MCF 10A (cell line): ENCODE results near the gene CMTM8. TPM values are rescaled to one million over a fixed set of nuclear protein-coding genes. Genes with fewer than 3 reads are reported as not detected.
A peak's percentile ranks its signal among the peaks of the same experiment; 100 is the strongest.

Source experiments
- BruUV-seq: library from RNA; stranded (reverse); fragments of 400-500 nt; replicated peaks from 2 replicates; lab custom pipeline; 2021; lab: Mats Ljungman, UMichigan
- CTCF ChIA-PET: fragments of 300-600 bp; sonication (Branson Sonifier 250); formaldehyde crosslinking; extraction: SDS; loops from one replicate; lab custom pipeline; 2021; ENCODE audit warnings: antibody characterized with exemption, inconsistent platforms; lab: Yijun Ruan, JAX
- POLR2A ChIA-PET: fragments of 300-600, 350-650 bp; sonication (Branson Sonifier 250); formaldehyde crosslinking; extraction: SDS; loops from one replicate; lab custom pipeline; 2020; ENCODE audit warnings: antibody characterized with exemption, inconsistent platforms; lab: Yijun Ruan, JAX
- DNase-seq: peaks from one replicate; pipeline ENCODE4 v3.0.0-alpha.2; 2018; ENCODE audit not compliant: unreplicated experiment
- H3K27ac Mint-ChIP-seq: one replicate; pipeline ENCODE4 v1.8.0; 2022; ENCODE audit warnings: mild to moderate bottlenecking, low read depth, mixed read lengths; ENCODE audit not compliant: unreplicated experiment
- H3K27me3 Mint-ChIP-seq: one replicate; pipeline ENCODE4 v1.8.0; 2022; ENCODE audit warnings: mixed read lengths; ENCODE audit not compliant: insufficient read depth, unreplicated experiment
- H3K36me3 Mint-ChIP-seq: one replicate; pipeline ENCODE4 v1.8.0; 2022; ENCODE audit warnings: mild to moderate bottlenecking, moderate library complexity, mixed read lengths; ENCODE audit not compliant: insufficient read depth, unreplicated experiment
- H3K4me1 Mint-ChIP-seq: one replicate; pipeline ENCODE4 v1.8.0; 2022; ENCODE audit warnings: mixed read lengths; ENCODE audit not compliant: insufficient read depth, unreplicated experiment
- H3K4me3 Mint-ChIP-seq: one replicate; pipeline ENCODE4 v1.8.0; 2022; ENCODE audit warnings: mild to moderate bottlenecking, moderate library complexity, mixed read lengths; ENCODE audit not compliant: unreplicated experiment
- H3K9me3 Mint-ChIP-seq: one replicate; pipeline ENCODE4 v1.8.0; 2022; ENCODE audit warnings: mixed read lengths; ENCODE audit not compliant: unreplicated experiment
- intact Hi-C: fragments of 100-400 bp; cut with micrococcal nuclease; formaldehyde crosslinking; loops from 2 replicates; pipeline ENCODE4 v1.14.1; 2022
- total RNA-seq: library from RNA; stranded (reverse); gene quantifications from 2 replicates; pipeline ENCODE4 v1.2.3, GENCODE V29; 2022
- TF ChIP-seq, protein P1 (sequence below): fragments of 200-600 bp; IDR thresholded peaks from one replicate; pipeline ENCODE4 v1.8.0; 2022; ENCODE audit warnings: antibody characterized with exemption, mild to moderate bottlenecking; ENCODE audit not compliant: unreplicated experiment

Gene CMTM8
- total RNA-seq, 1 experiment from 2014 or later = 3.8 TPM

DNA sequence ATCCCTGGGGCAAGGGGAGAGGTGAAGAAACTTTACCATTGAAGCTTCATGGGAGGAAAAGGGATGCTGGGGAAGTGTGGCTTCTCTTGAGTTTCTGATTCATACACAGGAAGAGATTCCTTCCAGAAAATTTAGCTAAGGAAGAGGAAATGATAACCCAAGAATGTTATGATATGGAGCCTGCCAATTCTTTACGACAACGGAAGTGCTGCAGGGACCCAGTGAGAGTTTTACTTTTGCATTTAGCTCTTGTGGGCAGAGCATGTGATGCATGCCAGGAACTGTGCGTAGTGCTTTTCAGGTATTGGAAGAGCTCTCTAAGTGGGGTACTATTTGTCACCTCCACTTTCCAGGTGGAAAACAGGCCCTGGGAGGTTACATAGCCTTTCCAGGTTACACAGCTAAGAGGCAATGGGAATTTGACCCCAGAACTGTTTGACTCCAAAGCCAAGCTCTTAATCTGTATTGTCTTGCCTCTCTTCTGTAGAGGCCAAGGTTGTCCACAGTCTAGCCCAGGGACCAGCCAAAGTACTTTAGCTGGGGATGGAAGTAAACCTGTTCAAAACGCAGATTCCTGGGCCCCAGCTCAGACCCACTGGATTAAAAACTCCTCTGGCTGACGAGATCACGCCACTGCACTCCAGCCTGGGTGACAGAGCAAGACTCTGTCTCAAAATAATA lies 176.2 kb downstream of the CMTM8 start:
- peaks cover 10% of the 10 kb centered on the region for H3K4me1 Mint-ChIP-seq
- H3K4me3 Mint-ChIP-seq = no peak overlapping the region
- H3K27me3 Mint-ChIP-seq = no peaks in the 10 kb centered on the region
- ChIA-PET CTCF (interaction anchor here (0.5 to 1.5 kb wide), 4 partner anchors 15 to 180 kb away, joined by 3 to 4 read pairs (median 3); no protein-coding TSS in a partner anchor), POLR2A (interaction anchor here (0.6 to 1.5 kb wide), 2 partner anchors 23 to 124 kb away, joined by 3 to 4 read pairs; partner anchors contain the start of gene CMTM7)
- no peak overlapping the region for H3K27ac Mint-ChIP-seq
- no peaks in the 10 kb centered on the region for H3K36me3 Mint-ChIP-seq
- no peaks in the 10 kb centered on the region for H3K9me3 Mint-ChIP-seq
- TF ChIP-seq, protein P1, sequence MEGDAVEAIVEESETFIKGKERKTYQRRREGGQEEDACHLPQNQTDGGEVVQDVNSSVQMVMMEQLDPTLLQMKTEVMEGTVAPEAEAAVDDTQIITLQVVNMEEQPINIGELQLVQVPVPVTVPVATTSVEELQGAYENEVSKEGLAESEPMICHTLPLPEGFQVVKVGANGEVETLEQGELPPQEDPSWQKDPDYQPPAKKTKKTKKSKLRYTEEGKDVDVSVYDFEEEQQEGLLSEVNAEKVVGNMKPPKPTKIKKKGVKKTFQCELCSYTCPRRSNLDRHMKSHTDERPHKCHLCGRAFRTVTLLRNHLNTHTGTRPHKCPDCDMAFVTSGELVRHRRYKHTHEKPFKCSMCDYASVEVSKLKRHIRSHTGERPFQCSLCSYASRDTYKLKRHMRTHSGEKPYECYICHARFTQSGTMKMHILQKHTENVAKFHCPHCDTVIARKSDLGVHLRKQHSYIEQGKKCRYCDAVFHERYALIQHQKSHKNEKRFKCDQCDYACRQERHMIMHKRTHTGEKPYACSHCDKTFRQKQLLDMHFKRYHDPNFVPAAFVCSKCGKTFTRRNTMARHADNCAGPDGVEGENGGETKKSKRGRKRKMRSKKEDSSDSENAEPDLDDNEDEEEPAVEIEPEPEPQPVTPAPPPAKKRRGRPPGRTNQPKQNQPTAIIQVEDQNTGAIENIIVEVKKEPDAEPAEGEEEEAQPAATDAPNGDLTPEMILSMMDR = no peak
- intact Hi-C loops = no loop called here
- no TSS peak for BruUV-seq
- no peak for DNase-seq

DNA sequence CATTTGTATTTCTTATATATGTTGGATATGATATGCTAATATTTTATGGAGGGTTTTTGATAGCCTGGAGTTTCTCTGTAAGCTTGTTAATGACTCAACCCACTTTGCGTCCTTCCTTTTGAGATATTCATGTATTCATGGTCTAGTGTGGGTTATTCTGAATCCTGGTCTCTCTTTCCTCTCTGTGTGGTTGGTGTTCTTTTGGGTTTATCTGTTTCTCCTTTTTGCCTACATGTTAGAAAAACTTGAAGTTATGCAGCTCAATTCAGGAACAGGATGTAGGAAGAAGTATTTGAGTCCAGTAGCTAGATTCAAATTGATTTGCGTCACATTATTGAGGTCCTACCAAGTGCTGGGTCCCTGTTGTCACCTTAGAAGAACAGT lies 181.3 kb downstream of the CMTM8 start:
- H3K36me3 Mint-ChIP-seq = no peaks in the 10 kb centered on the region
- H3K4me1 Mint-ChIP-seq = peaks cover 28% of the 10 kb centered on the region
- ChIA-PET POLR2A (interaction anchor here (0.7 to 5.0 kb wide), 3 partner anchors 11 to 17 kb away, joined by 3 to 23 read pairs (median 3); no protein-coding TSS in a partner anchor), CTCF (interaction anchor here (0.6 to 1.7 kb wide), 3 partner anchors 19 to 198 kb away, joined by 3 to 8 read pairs (median 3); no protein-coding TSS in a partner anchor)
- no peak for DNase-seq
- peak overlapping the region; percentile 10 for H3K27ac Mint-ChIP-seq
- TF ChIP-seq, protein P1 = no peak
- H3K9me3 Mint-ChIP-seq = no peaks in the 10 kb centered on the region
- H3K27me3 Mint-ChIP-seq = no peaks in the 10 kb centered on the region
- no peak overlapping the region for H3K4me3 Mint-ChIP-seq
- BruUV-seq = no TSS peak
- intact Hi-C loops = no loop called here

Other genes starting within 250 kb of the CMTM8 start
- gene GPD1L, start 132.1 kb upstream of the CMTM8 start, total RNA-seq = 8.5 and 9.7 TPM in 2 replicates
- 9.7 and 14.3 TPM in 2 replicates for gene CMTM7, start 153.2 kb downstream of the CMTM8 start, total RNA-seq